Fibroblast of pulmonary artery (primary cell): ENCODE results near the gene PLXDC2.

Experiments used
- DNase-seq: peaks from one replicate; pipeline ENCODE4 v3.0.0-alpha.2; 2010; ENCODE audit warnings: low read depth
- H3K4me3 ChIP-seq: replicated peaks from 2 replicates; pipeline ENCODE4 v1.5.1; 2011; ENCODE audit warnings: low read depth, mild to moderate bottlenecking, control low read depth, low read length, moderate library complexity
- TF ChIP-seq, protein P1 (sequence below): IDR thresholded peaks from 2 replicates; pipeline ENCODE4 v1.5.1; 2011; ENCODE audit warnings: mild to moderate bottlenecking, control low read depth, low read length, inconsistent platforms; ENCODE audit errors: missing control alignments

Gene PLXDC2

DNA sequence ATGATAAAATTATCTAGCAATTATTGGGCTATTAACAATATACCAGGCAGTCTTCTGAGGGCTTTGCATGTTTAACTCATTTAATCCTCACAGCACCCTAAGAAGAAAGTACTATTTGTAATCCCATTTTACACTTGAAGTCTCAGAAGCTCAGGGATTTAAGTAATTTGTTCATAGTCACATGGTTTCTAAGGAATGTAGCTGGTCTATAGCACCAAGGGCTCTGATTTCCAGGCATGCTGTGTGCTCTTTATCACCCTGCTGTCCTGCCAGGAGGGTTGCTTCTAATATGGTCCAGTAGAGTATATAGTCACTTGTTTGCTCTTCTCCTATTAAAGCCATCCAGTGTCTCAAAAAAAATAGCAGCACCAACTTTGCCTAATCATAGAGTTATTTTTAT lies 417.2 kb downstream of the PLXDC2 start:
- TF ChIP-seq, protein P1, sequence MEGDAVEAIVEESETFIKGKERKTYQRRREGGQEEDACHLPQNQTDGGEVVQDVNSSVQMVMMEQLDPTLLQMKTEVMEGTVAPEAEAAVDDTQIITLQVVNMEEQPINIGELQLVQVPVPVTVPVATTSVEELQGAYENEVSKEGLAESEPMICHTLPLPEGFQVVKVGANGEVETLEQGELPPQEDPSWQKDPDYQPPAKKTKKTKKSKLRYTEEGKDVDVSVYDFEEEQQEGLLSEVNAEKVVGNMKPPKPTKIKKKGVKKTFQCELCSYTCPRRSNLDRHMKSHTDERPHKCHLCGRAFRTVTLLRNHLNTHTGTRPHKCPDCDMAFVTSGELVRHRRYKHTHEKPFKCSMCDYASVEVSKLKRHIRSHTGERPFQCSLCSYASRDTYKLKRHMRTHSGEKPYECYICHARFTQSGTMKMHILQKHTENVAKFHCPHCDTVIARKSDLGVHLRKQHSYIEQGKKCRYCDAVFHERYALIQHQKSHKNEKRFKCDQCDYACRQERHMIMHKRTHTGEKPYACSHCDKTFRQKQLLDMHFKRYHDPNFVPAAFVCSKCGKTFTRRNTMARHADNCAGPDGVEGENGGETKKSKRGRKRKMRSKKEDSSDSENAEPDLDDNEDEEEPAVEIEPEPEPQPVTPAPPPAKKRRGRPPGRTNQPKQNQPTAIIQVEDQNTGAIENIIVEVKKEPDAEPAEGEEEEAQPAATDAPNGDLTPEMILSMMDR: no peak
- DNase-seq: no peak
- no peak overlapping the region for H3K4me3 ChIP-seq

DNA sequence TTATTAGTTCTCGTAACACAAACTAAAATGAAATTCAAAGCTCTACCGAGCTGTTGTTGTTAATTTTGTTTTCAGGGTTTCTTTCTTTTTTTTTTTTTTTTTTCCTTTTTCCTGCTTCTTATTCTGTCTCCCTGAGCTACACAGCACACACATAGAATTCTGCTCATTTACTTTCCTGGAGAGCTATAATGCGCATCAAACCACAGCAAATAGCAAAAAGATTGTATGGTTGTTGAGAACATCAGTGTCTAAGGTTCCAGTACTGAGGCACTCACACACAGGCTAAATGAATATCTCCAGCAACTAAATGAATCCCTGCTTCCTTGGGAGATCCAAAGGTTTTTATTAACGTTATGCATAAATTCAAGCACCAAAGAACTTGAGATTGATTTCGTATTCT lies 418.3 kb downstream of the PLXDC2 start:
- no peak overlapping the region for H3K4me3 ChIP-seq
- TF ChIP-seq, protein P1: no peak
- DNase-seq: no peak

DNA sequence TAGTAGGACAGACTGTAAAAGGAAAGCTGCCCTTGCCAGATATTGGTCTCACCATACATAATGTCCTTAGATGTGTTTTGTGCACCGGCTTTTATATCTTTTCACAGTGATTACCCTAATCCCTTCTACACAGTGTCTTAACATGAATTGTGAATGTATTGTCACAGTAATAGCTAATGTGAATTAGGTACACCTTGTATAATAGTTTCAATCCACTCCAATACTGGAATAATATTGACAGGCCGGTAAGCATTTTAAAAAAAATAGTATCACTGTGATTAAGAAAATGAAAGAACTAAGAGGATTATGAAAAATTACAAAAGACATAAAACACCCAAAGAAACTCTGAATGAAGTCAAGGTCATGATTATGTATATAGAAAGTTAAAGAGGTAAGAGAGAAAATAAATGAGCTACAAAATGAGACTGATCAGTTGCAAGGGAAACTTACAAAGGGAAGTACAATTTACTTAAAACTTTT lies 420.9 kb downstream of the PLXDC2 start:
- H3K4me3 ChIP-seq: no peak overlapping the region
- no peak for DNase-seq
- TF ChIP-seq, protein P1: no peak

DNA sequence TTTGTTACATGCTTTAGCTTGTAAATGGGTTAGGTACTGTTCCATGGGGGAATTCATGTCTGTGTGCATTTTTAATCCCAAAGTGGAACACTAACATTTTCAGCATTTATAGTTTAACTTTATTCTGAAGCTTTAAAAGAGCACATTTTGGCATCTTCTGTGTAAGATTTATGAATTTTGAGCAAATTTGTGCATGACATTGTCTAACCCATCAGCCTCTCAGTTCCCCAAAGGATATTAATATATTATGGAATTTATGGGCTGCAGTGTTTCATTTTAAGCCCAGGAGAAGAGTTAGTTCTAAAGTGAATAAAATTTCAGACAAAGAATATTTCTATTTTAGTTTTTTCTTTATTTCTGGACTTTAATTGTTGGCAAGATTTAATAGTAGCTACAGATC lies 421.4 kb downstream of the PLXDC2 start:
- DNase-seq: no peak
- H3K4me3 ChIP-seq: no peak overlapping the region
- TF ChIP-seq, protein P1: no peak

DNA sequence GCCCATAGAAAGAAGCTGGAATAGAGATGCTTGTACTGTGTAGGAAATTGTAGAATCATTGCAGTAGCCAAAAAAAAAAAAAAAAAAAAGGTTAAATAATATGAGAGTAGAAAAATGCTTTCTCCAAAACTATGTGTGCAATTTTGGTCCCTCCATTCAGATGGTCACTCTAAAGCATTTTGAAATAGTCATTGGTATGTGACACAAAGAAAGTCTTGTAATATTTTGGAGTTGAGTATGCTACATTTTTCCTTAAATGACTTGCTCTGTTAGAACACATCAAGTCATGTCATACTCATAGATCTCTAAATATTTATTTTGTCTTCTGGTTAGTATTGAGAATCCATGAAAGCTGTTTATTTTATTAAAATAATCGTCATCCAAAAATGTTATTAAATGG lies 424.4 kb downstream of the PLXDC2 start:
- DNase-seq: no peak
- TF ChIP-seq, protein P1: no peak
- no peak overlapping the region for H3K4me3 ChIP-seq

DNA sequence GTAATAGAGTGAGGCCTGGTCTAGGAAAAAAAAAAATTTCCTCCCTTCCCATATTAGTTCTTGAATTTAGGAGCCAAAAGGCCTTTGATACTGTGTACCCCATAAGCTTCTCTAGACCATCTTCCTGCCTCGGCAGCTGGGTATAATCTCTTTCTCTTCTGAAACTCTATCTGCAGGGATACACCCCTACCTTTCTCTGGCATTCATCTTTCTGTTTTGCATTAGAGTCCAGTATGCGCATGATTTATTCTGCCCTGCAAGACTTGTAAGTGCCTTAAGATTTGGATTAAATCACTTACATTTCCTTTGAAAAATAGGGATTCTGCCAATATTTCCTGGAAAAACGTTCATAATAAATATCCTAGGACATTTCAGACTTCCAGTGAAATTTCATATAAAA lies 431.2 kb downstream of the PLXDC2 start:
- no peak overlapping the region for H3K4me3 ChIP-seq
- TF ChIP-seq, protein P1: no peak
- no peak for DNase-seq

DNA sequence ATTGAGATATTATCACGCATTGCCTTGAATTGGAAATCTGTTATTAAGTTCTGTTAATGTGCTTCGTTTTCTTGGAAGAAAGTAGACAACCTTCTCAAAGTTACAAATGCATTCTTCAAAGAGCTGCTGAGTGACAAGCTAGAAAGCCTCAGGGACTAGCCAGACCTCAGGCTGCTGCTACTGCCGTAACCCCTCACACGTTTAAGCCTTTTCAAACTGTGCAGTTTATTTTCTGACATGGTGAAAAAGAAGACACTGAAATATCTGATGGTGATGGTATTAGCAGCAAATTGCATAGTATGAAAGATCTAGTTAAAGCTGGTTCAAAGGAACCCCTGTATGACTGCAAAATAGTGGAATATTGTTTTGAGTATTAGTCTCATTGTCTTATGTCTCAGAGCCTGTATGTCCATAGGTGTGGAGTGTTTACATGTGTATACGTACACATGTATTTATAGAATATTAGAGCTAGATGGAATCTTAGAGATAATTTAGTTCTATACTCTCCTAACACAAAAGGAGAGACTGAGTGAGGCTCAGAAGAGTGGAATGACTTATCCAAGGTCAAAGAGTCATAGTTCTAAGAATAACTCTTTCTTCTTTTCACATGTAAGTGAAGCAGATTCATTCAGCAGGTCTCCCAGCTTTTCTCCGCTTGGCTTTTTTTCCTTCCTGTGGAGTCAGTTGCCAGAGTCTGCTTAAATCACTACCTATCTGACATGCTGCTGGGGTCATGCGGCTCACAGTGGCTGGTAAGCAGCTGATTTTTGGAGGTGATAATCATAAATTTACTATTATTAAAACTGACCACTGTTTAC lies 431.9 kb downstream of the PLXDC2 start:
- H3K4me3 ChIP-seq: no peak overlapping the region
- TF ChIP-seq, protein P1: no peak
- no peak for DNase-seq
